AG09309 (cell line): Measurements from ENCODE around the gene RASSF3.

Source experiments
- DNase-seq: peaks from one replicate; pipeline ENCODE4 v3.0.0-alpha.2; 2010; ENCODE audit warnings: low read depth
- H3K4me3 ChIP-seq: 2 replicates; pipeline ENCODE4 v1.5.1; 2011; ENCODE audit warnings: mild to moderate bottlenecking, low read depth, low read length, moderate library complexity; ENCODE audit not compliant: control insufficient read depth
- CTCF ChIP-seq: IDR thresholded peaks from 2 replicates; pipeline ENCODE4 v1.5.1; 2011; ENCODE audit warnings: mild to moderate bottlenecking, low read depth, low read length, inconsistent platforms; ENCODE audit not compliant: insufficient read depth, control insufficient read depth; ENCODE audit errors: missing control alignments

Gene RASSF3

GRCh38 chr12:64694130-64695040, 84.1 kb downstream of the RASSF3 start:
- no peak overlapping the region for H3K4me3 ChIP-seq
- no peak for TF ChIP-seq CTCF
- DNase-seq: no peak

GRCh38 chr12:64695550-64695949, 85.3 kb downstream of the RASSF3 start:
- H3K4me3 ChIP-seq: no peak overlapping the region
- DNase-seq: no peak
- no peak for TF ChIP-seq CTCF

- no peak for DNase-seq
- TF ChIP-seq CTCF: peak; percentile 31
- no peak overlapping the region for H3K4me3 ChIP-seq
Measured at GRCh38 chr12:64696080-64696741, 85.9 kb downstream of the RASSF3 start.

GRCh38 chr12:64699504-64700115, 89.3 kb downstream of the RASSF3 start:
- H3K4me3 ChIP-seq: no peak overlapping the region
- no peak for TF ChIP-seq CTCF
- no peak for DNase-seq

- TF ChIP-seq CTCF: no peak
- DNase-seq: no peak
Measured at GRCh38 chr12:64700532-64700931, 90.2 kb downstream of the RASSF3 start.

GRCh38 chr12:64701283-64701682, 91.0 kb downstream of the RASSF3 start:
- no peak for TF ChIP-seq CTCF
- no peak for DNase-seq
- no peak overlapping the region for H3K4me3 ChIP-seq

More at GRCh38 chr12:64700532-64700931, 90.2 kb downstream of the RASSF3 start:
- H3K4me3 ChIP-seq: no peak overlapping the region
